Activated CD4-positive, alpha-beta T cell treated with anti-CD3 and anti-CD28 coated beads, Interleukin-10, Interleukin-2, amounts not matched to agents 100 ng/mL and 50 ng/mL, durations not matched to agents 16 hours and 8 hours (primary cell): ENCODE measurements around the gene LCN1.

Experiments used
- DNase-seq: peaks from one replicate; pipeline ENCODE4 v3.0.0-alpha.2; 2020

LCN1 gene

GRCh38 chr9:135520916-135521607, at the start of gene LCN1:
LCN1 (plus strand) TSS chr9:135521440; CDS start chr9:135521498, 58 bp downstream.
- DNase-seq = no peak

- no peak for DNase-seq
These were observed 49.2 kb upstream of the LCN1 start for GRCh38 chr9:135471791-135472640.

GRCh38 chr9:135473972-135474543, 47.2 kb upstream of the LCN1 start:
- DNase-seq = no peak

GRCh38 chr9:135474915-135475314, 46.3 kb upstream of the LCN1 start:
- DNase-seq = peak; percentile 26

GRCh38 chr9:135476561-135477355, 44.5 kb upstream of the LCN1 start:
- DNase-seq = no peak

GRCh38 chr9:135478191-135478590, 43.0 kb upstream of the LCN1 start:
- DNase-seq = no peak

- no peak for DNase-seq
These were observed 42.3 kb upstream of the LCN1 start for GRCh38 chr9:135478829-135479468.

GRCh38 chr9:135479469-135480052, 41.7 kb upstream of the LCN1 start, which contains the start of gene PPP1R26:
PPP1R26 (plus strand) TSS chr9:135479782; CDS start chr9:135484511, 4,729 bp downstream.
- no peak for DNase-seq

GRCh38 chr9:135480071-135480939, 40.9 kb upstream of the LCN1 start:
- DNase-seq = no peak

- DNase-seq = no peak
These were observed 40.3 kb upstream of the LCN1 start for GRCh38 chr9:135480940-135481310.

- no peak for DNase-seq
These were observed 39.1 kb upstream of the LCN1 start for GRCh38 chr9:135482015-135482754.

GRCh38 chr9:135484460-135485277, 36.6 kb upstream of the LCN1 start:
- no peak for DNase-seq

GRCh38 chr9:135485385-135485784, 35.9 kb upstream of the LCN1 start:
- no peak for DNase-seq

GRCh38 chr9:135485832-135486231, 35.4 kb upstream of the LCN1 start:
- no peak for DNase-seq

- DNase-seq = no peak
These were observed 34.8 kb upstream of the LCN1 start for GRCh38 chr9:135486267-135487065.

GRCh38 chr9:135487281-135488012, 33.8 kb upstream of the LCN1 start:
- DNase-seq = no peak

GRCh38 chr9:135488013-135488330, 33.3 kb upstream of the LCN1 start:
- DNase-seq = no peak

GRCh38 chr9:135488527-135488926, 32.7 kb upstream of the LCN1 start:
- no peak for DNase-seq
